ENCODE data around the gene KRTAP5-3. TPM values are rescaled to one million over a fixed set of nuclear protein-coding genes. Genes with fewer than 3 reads are reported as not detected.
"Not testable (repeated sequence)": the region's sequence is repeated elsewhere in the genome, so short reads cannot be mapped to it uniquely, and the experiment has no call there.

The KRTAP5-3 gene
- not detected in 2 replicates for total RNA-seq
- polyA plus RNA-seq (2012), result not detected

GRCh38 chr11:1608363-1608762, at the start of gene KRTAP5-3:
TSS of gene KRTAP5-3 (minus strand) at chr11:1608463. CDS start at chr11:1608385, 78 bp downstream.
- no peak for DNase-seq (ENCODE audit: low read depth)

GRCh38 chr11:1656670-1657069, 48.4 kb upstream of the KRTAP5-3 start:
- DNase-seq (ENCODE audit: low read depth), result no peak

- DNase-seq (ENCODE audit: low read depth), result peak; percentile 51
These were observed 47.8 kb upstream of the KRTAP5-3 start for GRCh38 chr11:1656061-1656441.

GRCh38 chr11:1655168-1656060, 47.2 kb upstream of the KRTAP5-3 start:
- DNase-seq (ENCODE audit: low read depth), result no peak

- DNase-seq (ENCODE audit: low read depth), result no peak
These were observed 46.3 kb upstream of the KRTAP5-3 start for GRCh38 chr11:1654388-1655167.

GRCh38 chr11:1653541-1654387, 45.5 kb upstream of the KRTAP5-3 start:
- DNase-seq (ENCODE audit: low read depth), result no peak

- DNase-seq (ENCODE audit: low read depth), result peak; percentile 63
These were observed 44.7 kb upstream of the KRTAP5-3 start for GRCh38 chr11:1652771-1653540.

GRCh38 chr11:1652442-1652770, 44.1 kb upstream of the KRTAP5-3 start:
- DNase-seq (ENCODE audit: low read depth), result no peak

GRCh38 chr11:1652026-1652425, 43.8 kb upstream of the KRTAP5-3 start:
- no peak for DNase-seq (ENCODE audit: low read depth)

GRCh38 chr11:1651411-1651980, 43.2 kb upstream of the KRTAP5-3 start:
- DNase-seq (ENCODE audit: low read depth), result peak; percentile 47

GRCh38 chr11:1650918-1651262, 42.6 kb upstream of the KRTAP5-3 start:
- DNase-seq (ENCODE audit: low read depth), result no peak

- no peak for DNase-seq (ENCODE audit: low read depth)
These were observed 42.0 kb upstream of the KRTAP5-3 start for GRCh38 chr11:1650034-1650917.

- no peak for DNase-seq (ENCODE audit: low read depth)
These were observed 40.6 kb upstream of the KRTAP5-3 start for GRCh38 chr11:1648653-1649420.

- DNase-seq (ENCODE audit: low read depth), result no peak
These were observed 39.8 kb upstream of the KRTAP5-3 start for GRCh38 chr11:1647901-1648652.

GRCh38 chr11:1646540-1646939, 38.3 kb upstream of the KRTAP5-3 start:
- DNase-seq (ENCODE audit: low read depth), result not testable (repeated sequence)

GRCh38 chr11:1645357-1645821, 37.1 kb upstream of the KRTAP5-3 start:
- DNase-seq (ENCODE audit: low read depth), result no peak

- DNase-seq (ENCODE audit: low read depth), result no peak
These were observed 36.5 kb upstream of the KRTAP5-3 start for GRCh38 chr11:1644601-1645356.
